Osteoblast (primary cell): ENCODE measurements around the gene TAF11L12. TPM values are rescaled to one million over a fixed set of nuclear protein-coding genes. Genes with fewer than 3 reads are reported as not detected.
"Not testable (repeated sequence)": the region's sequence is repeated elsewhere in the genome, so short reads cannot be mapped to it uniquely, and the experiment has no call there.

Source experiments
- DNase-seq: peaks from one replicate; pipeline ENCODE4 v3.0.0; 2011; ENCODE audit warnings: low spot score, mixed read lengths; ENCODE audit not compliant: insufficient read length; ENCODE audit errors: missing footprints
- H2AFZ ChIP-seq: 2 replicates; pipeline ENCODE4 v1.6.0; 2011; ENCODE audit warnings: mild to moderate bottlenecking, low read length
- H3K27ac ChIP-seq: 2 replicates; pipeline ENCODE4 v1.5.1; 2011; ENCODE audit warnings: mild to moderate bottlenecking, low read depth, low read length, moderate library complexity
- H3K27me3 ChIP-seq: 2 replicates; pipeline ENCODE4 v1.6.0; 2012; ENCODE audit warnings: mild to moderate bottlenecking, control low read depth, inconsistent platforms, low read length, moderate library complexity; ENCODE audit not compliant: insufficient read depth
- H3K36me3 ChIP-seq: 2 replicates; pipeline ENCODE4 v1.5.1; 2011; ENCODE audit warnings: mild to moderate bottlenecking, low read length, control low read depth, moderate library complexity; ENCODE audit not compliant: insufficient read depth
- H3K4me1 ChIP-seq: 2 replicates; pipeline ENCODE4 v1.5.1; 2011; ENCODE audit warnings: mild to moderate bottlenecking, low read length, control low read depth, moderate library complexity; ENCODE audit not compliant: insufficient read depth
- H3K4me2 ChIP-seq: 2 replicates; pipeline ENCODE4 v1.6.0; 2011; ENCODE audit warnings: mild to moderate bottlenecking, low read length; ENCODE audit not compliant: insufficient read depth
- H3K4me3 ChIP-seq: fragments of 200-600 bp; sonication (generic); 3 replicates; pipeline ENCODE4 v1.5.1; 2012; ENCODE audit warnings: mild to moderate bottlenecking, low read length, inconsistent platforms; ENCODE audit not compliant: insufficient read depth
- H3K79me2 ChIP-seq: 2 replicates; pipeline ENCODE4 v1.6.0; 2012; ENCODE audit warnings: mild to moderate bottlenecking, low read length, control low read depth, inconsistent platforms; ENCODE audit not compliant: insufficient read depth
- H3K9me3 ChIP-seq: 2 replicates; pipeline ENCODE4 v1.5.1; 2011; ENCODE audit warnings: low read depth, low read length, control low read depth
- H4K20me1 ChIP-seq: 2 replicates; pipeline ENCODE4 v1.6.0; 2012; ENCODE audit warnings: mild to moderate bottlenecking, low read length, control low read depth; ENCODE audit not compliant: insufficient read depth
- CTCF ChIP-seq: IDR thresholded peaks from 2 replicates; pipeline ENCODE4 v1.5.1; 2011; ENCODE audit warnings: mild to moderate bottlenecking, low read depth, low read length, moderate library complexity; ENCODE audit errors: extremely low read depth
- total RNA-seq: library from RNA; depleted of rRNA; stranded (reverse); fragments of >200 nt; gene quantifications from 2 replicates; pipeline ENCODE4 v1.2.3, GENCODE V29; 2012

The TAF11L12 gene
- total RNA-seq, 1 donor: not detected

GRCh38 chr5:17620627-17621026 lies 10.4 kb downstream of the TAF11L12 start:
- no peaks in the 10 kb centered on the region for H3K36me3 ChIP-seq
- H3K79me2 ChIP-seq: no peaks in the 10 kb centered on the region
- H3K4me2 ChIP-seq: no peak overlapping the region
- H3K27me3 ChIP-seq: no peaks in the 10 kb centered on the region
- TF ChIP-seq CTCF: no peak
- no peaks in the 10 kb centered on the region for H3K4me1 ChIP-seq
- no peaks in the 10 kb centered on the region for H4K20me1 ChIP-seq
- H3K9me3 ChIP-seq: no peaks in the 10 kb centered on the region
- no peak overlapping the region for H2AFZ ChIP-seq
- DNase-seq: no peak
- H3K27ac ChIP-seq: no peak overlapping the region
- no peak overlapping the region for H3K4me3 ChIP-seq

GRCh38 chr5:17625686-17626085 lies 15.5 kb downstream of the TAF11L12 start:
- H3K79me2 ChIP-seq: no peaks in the 10 kb centered on the region
- H4K20me1 ChIP-seq: no peaks in the 10 kb centered on the region
- no peak overlapping the region for H2AFZ ChIP-seq
- no peak overlapping the region for H3K27ac ChIP-seq
- H3K9me3 ChIP-seq: no peaks in the 10 kb centered on the region
- no peak overlapping the region for H3K4me3 ChIP-seq
- no peaks in the 10 kb centered on the region for H3K4me1 ChIP-seq
- no peaks in the 10 kb centered on the region for H3K27me3 ChIP-seq
- no peak overlapping the region for H3K4me2 ChIP-seq
- no peaks in the 10 kb centered on the region for H3K36me3 ChIP-seq
- TF ChIP-seq CTCF: no peak
- DNase-seq: no peak

- not testable (repeated sequence) for H3K27me3 ChIP-seq, H3K9me3 ChIP-seq, DNase-seq, H3K4me2 ChIP-seq, H2AFZ ChIP-seq, H3K27ac ChIP-seq, H3K36me3 ChIP-seq, H4K20me1 ChIP-seq, H3K4me3 ChIP-seq, H3K79me2 ChIP-seq, H3K4me1 ChIP-seq
These were observed 21.6 kb downstream of the TAF11L12 start, which contains the start of gene TAF11L13 for GRCh38 chr5:17631788-17632187. Gene TAF11L13, plus strand, starts transcription at chr5:17632088.

- no peak within 1 kb of the TSS for H3K27ac ChIP-seq
- no peak for TF ChIP-seq CTCF
- H4K20me1 ChIP-seq: no peaks in the 10 kb centered on the region
- no peaks in the 10 kb centered on the region for H3K79me2 ChIP-seq
- no peaks in the 10 kb centered on the region for H3K27me3 ChIP-seq
- no peaks in the 10 kb centered on the region for H3K36me3 ChIP-seq
- H3K4me2 ChIP-seq: no peak within 1 kb of the TSS
- no peaks in the 10 kb centered on the region for H3K9me3 ChIP-seq
- no peak for DNase-seq
- H2AFZ ChIP-seq: no peak within 1 kb of the TSS
- H3K4me3 ChIP-seq: no peak within 1 kb of the TSS
- no peaks in the 10 kb centered on the region for H3K4me1 ChIP-seq
These were observed 24.0 kb downstream of the TAF11L12 start, which contains the start of gene TAF11L14 for GRCh38 chr5:17634160-17634559. Gene TAF11L14, plus strand, starts transcription at chr5:17634460.

GRCh38 chr5:17649232-17649631 lies 39.0 kb downstream of the TAF11L12 start:
- not testable (repeated sequence) for H3K4me1 ChIP-seq, H4K20me1 ChIP-seq, H3K4me3 ChIP-seq, H3K9me3 ChIP-seq, DNase-seq, H3K36me3 ChIP-seq, H3K79me2 ChIP-seq, H3K4me2 ChIP-seq, H3K27me3 ChIP-seq, H2AFZ ChIP-seq, H3K27ac ChIP-seq

GRCh38 chr5:17655201-17655759 lies 45.1 kb downstream of the TAF11L12 start:
- not testable (repeated sequence) for H3K4me3 ChIP-seq, DNase-seq, H3K4me2 ChIP-seq, H3K27ac ChIP-seq, H3K79me2 ChIP-seq, H3K27me3 ChIP-seq, H3K36me3 ChIP-seq, H2AFZ ChIP-seq, H4K20me1 ChIP-seq, H3K4me1 ChIP-seq, H3K9me3 ChIP-seq
